Bronchial epithelial cell (primary cell): ENCODE results near the gene APEX2. TPM values are rescaled to one million over a fixed set of nuclear protein-coding genes. Genes with fewer than 3 reads are reported as not detected.

Experiments
- DNase-seq: peaks from one replicate; pipeline ENCODE4 v3.0.0-alpha.2; 2010; ENCODE audit warnings: low read depth
- FAIRE-seq: peaks from 2 replicates; lab custom pipeline; 2011; peaks lifted over from hg19 to GRCh38; lab: Jason Lieb, UNC
- H3K27me3 ChIP-seq: 2 replicates; pipeline ENCODE4 v1.5.1; 2011; ENCODE audit warnings: low read length; ENCODE audit not compliant: control insufficient read depth, insufficient read depth
- H3K36me3 ChIP-seq: 2 replicates; pipeline ENCODE4 v1.5.1; 2011; ENCODE audit warnings: low read length; ENCODE audit not compliant: control insufficient read depth, insufficient read depth
- H3K4me3 ChIP-seq: 2 replicates; pipeline ENCODE4 v1.5.1; 2011; ENCODE audit warnings: mild to moderate bottlenecking, low read depth, low read length, control low read depth
- total RNA-seq: library from RNA; depleted of rRNA; stranded (reverse); fragments of >200 nt; gene quantifications from 2 replicates; pipeline ENCODE4 v1.2.1, GENCODE V29; 2014
- TF ChIP-seq, protein P1 (sequence below): IDR thresholded peaks from 2 replicates; pipeline ENCODE4 v1.5.1; 2011; ENCODE audit warnings: mild to moderate bottlenecking, moderate library complexity, low read length, control low read depth, inconsistent platforms; ENCODE audit not compliant: insufficient read depth, severe bottlenecking

The APEX2 gene, protein sequence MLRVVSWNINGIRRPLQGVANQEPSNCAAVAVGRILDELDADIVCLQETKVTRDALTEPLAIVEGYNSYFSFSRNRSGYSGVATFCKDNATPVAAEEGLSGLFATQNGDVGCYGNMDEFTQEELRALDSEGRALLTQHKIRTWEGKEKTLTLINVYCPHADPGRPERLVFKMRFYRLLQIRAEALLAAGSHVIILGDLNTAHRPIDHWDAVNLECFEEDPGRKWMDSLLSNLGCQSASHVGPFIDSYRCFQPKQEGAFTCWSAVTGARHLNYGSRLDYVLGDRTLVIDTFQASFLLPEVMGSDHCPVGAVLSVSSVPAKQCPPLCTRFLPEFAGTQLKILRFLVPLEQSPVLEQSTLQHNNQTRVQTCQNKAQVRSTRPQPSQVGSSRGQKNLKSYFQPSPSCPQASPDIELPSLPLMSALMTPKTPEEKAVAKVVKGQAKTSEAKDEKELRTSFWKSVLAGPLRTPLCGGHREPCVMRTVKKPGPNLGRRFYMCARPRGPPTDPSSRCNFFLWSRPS
- 7.1 and 14.3 TPM in 2 replicates for total RNA-seq

DNA sequence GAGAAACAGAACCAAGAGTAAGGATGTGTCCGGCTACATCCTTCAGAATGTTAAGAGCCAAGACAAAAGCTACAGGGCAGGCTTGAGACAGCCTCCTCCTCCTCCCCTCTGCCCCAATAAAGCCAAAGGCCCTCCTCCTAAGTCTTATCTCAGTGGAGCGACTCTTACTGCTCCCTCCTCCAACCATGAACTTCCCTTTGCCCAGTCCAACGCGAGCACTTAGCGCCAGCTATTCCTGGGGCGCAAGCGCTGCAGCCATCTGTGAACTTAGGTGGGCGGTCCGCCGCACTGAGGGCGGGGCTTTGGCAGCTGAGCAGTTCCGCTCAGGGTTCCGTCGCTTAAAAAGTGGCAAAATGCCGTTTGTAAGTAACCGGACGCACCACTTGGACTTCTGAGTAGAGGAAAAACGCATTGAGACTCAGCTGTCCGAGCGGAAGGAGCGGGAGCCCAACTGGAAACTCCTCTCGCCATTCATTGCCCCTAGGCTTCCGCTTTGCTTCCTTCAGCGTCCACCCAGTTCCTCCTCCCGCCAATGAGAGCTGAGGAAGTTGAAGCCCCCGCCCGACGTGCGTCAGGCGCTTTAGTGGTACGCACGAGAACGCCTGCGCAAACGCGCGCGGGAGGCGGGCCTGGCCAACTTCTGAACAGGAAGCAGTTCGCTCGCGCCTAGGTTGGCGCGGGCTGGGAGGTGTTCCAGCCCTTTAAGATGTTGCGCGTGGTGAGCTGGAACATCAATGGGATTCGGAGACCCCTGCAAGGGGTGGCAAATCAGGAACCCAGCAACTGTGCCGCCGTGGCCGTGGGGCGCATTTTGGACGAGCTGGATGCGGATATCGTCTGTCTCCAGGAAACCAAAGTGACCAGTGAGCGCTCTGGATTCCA lies at the start of gene APEX2:
TSS of gene APEX2 (plus strand) at position 647 of the 882 bp plus-strand sequence. CDS start at position 707, 60 bp downstream.
- Histone ChIP-seq H3K27me3 (no peaks in the 10 kb centered on the region), H3K36me3 (peaks cover 7% of the 10 kb centered on the region), H3K4me3 (peak within 1 kb of the TSS; percentile 64)
- DNase-seq (peak; percentile 86), FAIRE-seq (no peak)
- TF ChIP-seq, protein P1, sequence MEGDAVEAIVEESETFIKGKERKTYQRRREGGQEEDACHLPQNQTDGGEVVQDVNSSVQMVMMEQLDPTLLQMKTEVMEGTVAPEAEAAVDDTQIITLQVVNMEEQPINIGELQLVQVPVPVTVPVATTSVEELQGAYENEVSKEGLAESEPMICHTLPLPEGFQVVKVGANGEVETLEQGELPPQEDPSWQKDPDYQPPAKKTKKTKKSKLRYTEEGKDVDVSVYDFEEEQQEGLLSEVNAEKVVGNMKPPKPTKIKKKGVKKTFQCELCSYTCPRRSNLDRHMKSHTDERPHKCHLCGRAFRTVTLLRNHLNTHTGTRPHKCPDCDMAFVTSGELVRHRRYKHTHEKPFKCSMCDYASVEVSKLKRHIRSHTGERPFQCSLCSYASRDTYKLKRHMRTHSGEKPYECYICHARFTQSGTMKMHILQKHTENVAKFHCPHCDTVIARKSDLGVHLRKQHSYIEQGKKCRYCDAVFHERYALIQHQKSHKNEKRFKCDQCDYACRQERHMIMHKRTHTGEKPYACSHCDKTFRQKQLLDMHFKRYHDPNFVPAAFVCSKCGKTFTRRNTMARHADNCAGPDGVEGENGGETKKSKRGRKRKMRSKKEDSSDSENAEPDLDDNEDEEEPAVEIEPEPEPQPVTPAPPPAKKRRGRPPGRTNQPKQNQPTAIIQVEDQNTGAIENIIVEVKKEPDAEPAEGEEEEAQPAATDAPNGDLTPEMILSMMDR: no peak

DNA sequence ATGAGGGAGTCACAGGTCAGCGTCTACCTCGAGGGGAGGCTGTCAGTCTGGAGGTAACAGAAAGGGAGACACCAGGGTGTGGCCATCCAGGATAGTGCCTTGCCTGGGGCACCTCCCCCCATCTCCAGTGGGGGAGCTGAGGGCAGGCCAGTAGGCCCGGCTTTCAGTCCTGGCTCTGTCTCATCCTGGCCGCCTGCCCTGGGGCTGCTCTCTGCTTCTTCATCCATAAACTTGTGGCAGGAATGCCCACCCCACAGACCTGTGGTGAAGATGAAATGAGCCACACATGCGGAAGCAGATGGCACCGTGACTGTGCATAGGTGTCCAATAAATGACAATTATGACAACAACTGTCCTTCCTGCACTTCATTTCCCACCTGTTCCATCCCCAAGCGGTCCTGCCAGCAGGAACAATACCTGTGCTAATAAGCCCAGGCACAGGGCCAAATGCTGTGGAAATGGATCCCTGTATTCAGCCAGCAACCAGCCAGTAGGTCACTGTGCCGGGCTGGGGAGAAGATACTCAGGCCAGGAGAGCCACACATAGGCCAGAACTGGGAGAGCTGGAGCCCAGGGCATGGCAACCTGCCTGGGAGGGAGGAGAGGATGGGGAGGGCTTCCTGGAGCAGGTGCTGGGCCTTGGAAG lies 49.3 kb upstream of the APEX2 start:
- Histone ChIP-seq H3K36me3 (no peaks in the 10 kb centered on the region), H3K4me3 (no peak overlapping the region), H3K27me3 (no peaks in the 10 kb centered on the region)
- TF ChIP-seq, protein P1: no peak
- DNase-seq: no peak
- no peak for FAIRE-seq

DNA sequence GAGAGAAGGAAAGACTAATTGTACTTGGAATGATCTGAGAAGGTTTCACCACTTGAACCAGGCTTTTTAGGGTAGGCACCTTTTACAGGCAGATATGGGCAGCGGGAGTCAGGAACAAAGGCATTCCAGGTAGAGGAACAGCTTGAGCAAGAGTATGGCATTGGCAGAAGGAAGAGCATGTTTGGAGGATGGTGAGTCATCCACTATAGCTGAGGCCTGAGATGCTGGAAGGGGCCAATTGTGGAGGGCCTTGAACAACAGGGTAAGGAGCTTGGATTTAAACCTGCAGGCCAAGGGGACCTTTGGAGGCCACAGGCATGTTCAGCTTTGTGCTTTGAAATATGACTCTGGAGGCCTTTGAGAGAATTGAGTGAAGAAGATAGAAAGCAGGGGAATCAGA lies 38.4 kb upstream of the APEX2 start:
- no peak for FAIRE-seq

DNA sequence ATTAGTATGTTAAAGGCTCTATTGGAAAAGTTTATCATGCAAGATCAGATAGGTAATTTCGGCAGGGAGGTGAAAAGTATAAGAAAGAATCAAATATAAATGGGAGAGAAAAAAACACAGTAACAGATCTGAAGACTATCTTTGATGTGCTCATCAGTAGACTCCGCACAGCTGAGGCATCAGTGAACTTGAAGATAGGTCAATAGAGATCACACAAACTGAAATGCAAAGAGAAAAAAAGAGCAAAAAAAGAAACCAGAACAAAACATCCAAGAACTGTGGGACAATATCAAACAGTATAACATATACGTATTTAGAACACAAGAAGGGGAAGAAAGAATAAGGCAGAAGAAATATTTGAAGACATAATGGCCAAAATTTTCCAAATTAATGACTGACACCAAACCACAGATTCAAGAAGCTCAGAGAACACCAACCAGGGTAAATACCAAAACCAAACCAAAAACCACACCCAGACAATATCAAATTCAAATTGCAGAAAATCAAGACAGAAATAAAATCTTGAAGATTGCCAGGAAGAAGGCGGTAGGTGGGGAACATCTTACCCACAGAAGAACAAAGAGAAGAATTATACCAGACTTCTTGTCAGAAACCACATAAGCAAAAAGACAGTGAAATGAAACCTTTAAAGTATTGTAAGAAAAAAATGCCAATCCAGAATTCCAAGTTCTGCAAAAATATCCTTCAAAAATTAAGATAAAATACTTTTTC lies 35.2 kb upstream of the APEX2 start:
- H3K27me3 ChIP-seq: no peaks in the 10 kb centered on the region
- DNase-seq (no peak), FAIRE-seq (no peak)
- TF ChIP-seq, protein P1: no peak
- H3K4me3 ChIP-seq: no peak overlapping the region
- no peaks in the 10 kb centered on the region for H3K36me3 ChIP-seq

More for the DNA sequence above, 38.4 kb upstream of the APEX2 start:
- H3K4me3 ChIP-seq: no peak overlapping the region
- no peaks in the 10 kb centered on the region for H3K27me3 ChIP-seq
- peak; percentile 7 for DNase-seq
- TF ChIP-seq, protein P1: no peak
- no peaks in the 10 kb centered on the region for H3K36me3 ChIP-seq

DNA sequence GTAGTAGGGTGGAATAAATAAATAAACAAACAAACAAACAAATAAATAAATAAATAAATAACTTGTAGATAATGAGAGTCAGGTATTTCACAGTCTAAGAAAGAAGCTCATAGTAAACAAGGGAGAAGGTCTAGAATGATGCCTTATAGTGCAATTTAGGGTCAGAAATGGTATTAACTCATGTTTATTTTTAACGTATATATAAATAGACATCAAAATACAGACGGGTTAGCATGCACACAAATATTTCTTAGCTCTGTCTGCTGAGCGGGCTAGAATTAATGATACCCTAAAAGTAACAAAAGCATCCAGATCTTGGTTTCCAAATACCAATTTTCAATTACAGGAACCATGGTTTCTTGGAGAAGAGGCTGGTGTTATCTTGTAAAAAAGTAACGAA lies 22.8 kb upstream of the APEX2 start:
- Histone ChIP-seq H3K27me3 (no peaks in the 10 kb centered on the region), H3K4me3 (no peak overlapping the region), H3K36me3 (no peaks in the 10 kb centered on the region)
- TF ChIP-seq, protein P1: no peak
- no peak for FAIRE-seq
- no peak for DNase-seq
